Neutrophil (primary cell): ENCODE results near the gene TYROBP.
A peak's percentile ranks its signal among the peaks of the same experiment; 100 is the strongest.

Experiments used
- H3K27ac ChIP-seq: fragments of 200-600 bp; sonication (generic); 2 replicates; pipeline ENCODE4 v1.5.1; 2016; ENCODE audit warnings: mild to moderate bottlenecking, moderate library complexity
- H3K27me3 ChIP-seq: fragments of 200-600 bp; sonication (generic); 2 replicates; pipeline ENCODE4 v1.6.0; 2016; ENCODE audit warnings: mild to moderate bottlenecking
- H3K36me3 ChIP-seq: fragments of 200-600 bp; sonication (generic); 2 replicates; pipeline ENCODE4 v1.5.1; 2017
- H3K4me1 ChIP-seq, 2 experiments: fragments of 200-600 bp in 1 of 2; sonication (generic) in 1 of 2; 1 replicate in 1 of 2; 2 replicates in 1 of 2; pipeline versions ENCODE4 v1.5.1 to v1.6.1; 2013 to 2016; ENCODE audit warnings: low read depth in 1 of 2, low read length in 1 of 2, mild to moderate bottlenecking in 1 of 2, moderate library complexity in 1 of 2; ENCODE audit not compliant: control insufficient read depth in 1 of 2, insufficient read depth in 1 of 2
- H3K4me3 ChIP-seq, 2 experiments: fragments of 200-600 bp in 1 of 2; sonication (generic) in 1 of 2; 1 replicate in 1 of 2; 2 replicates in 1 of 2; pipeline ENCODE4 v1.5.1; 2013 to 2016; ENCODE audit warnings: low read depth in 1 of 2, low read length in 1 of 2, mild to moderate bottlenecking in 1 of 2, moderate library complexity in 1 of 2
- H3K9me3 ChIP-seq: fragments of 200-600 bp; sonication (generic); 2 replicates; pipeline ENCODE4 v1.5.1; 2016
- CTCF ChIP-seq: fragments of 200-600 bp; sonication (generic); IDR thresholded peaks from 2 replicates; pipeline ENCODE4 v1.5.1; 2016; ENCODE audit warnings: antibody characterized with exemption

TYROBP gene

GRCh38 chr19:35887197-35887596 is 20.9 kb downstream of the TYROBP start:
- no peak overlapping the region for H3K4me3 ChIP-seq
- no peak for TF ChIP-seq CTCF
- H3K36me3 ChIP-seq, result peaks cover 65% of the 10 kb centered on the region
- H3K27me3 ChIP-seq, result no peaks in the 10 kb centered on the region
- H3K27ac ChIP-seq, result peak overlapping the region; percentile 61
- H3K9me3 ChIP-seq, result peaks cover 7% of the 10 kb centered on the region
- peaks cover 3 to 4% of the 10 kb centered on the region in 2 experiments for H3K4me1 ChIP-seq

- H3K4me3 ChIP-seq, result no peak overlapping the region
- peaks cover 7% of the 10 kb centered on the region for H3K9me3 ChIP-seq
- H3K27ac ChIP-seq, result peak overlapping the region; percentile 58
- peaks cover 5% of the 10 kb centered on the region in 2 experiments for H3K4me1 ChIP-seq
- peaks cover 4% of the 10 kb centered on the region for H3K27me3 ChIP-seq
- no peak for TF ChIP-seq CTCF
- peaks cover 53% of the 10 kb centered on the region for H3K36me3 ChIP-seq
These were observed 22.2 kb downstream of the TYROBP start for GRCh38 chr19:35885904-35886303.

GRCh38 chr19:35885225-35885738 is 22.8 kb downstream of the TYROBP start:
- Histone ChIP-seq H3K27ac (peak overlapping the region; percentile 58), H3K9me3 (peaks cover 7% of the 10 kb centered on the region), H3K4me1 (peaks cover 5% of the 10 kb centered on the region in 2 experiments), H3K4me3 (no peak overlapping the region), H3K36me3 (peaks cover 47% of the 10 kb centered on the region), H3K27me3 (peaks cover 7% of the 10 kb centered on the region)
- TF ChIP-seq CTCF, result no peak

GRCh38 chr19:35883882-35884281 is 24.2 kb downstream of the TYROBP start:
- Histone ChIP-seq H3K36me3 (peaks cover 33% of the 10 kb centered on the region), H3K4me3 (no peak overlapping the region), H3K9me3 (peaks cover 7% of the 10 kb centered on the region), H3K4me1 (peaks cover 5% of the 10 kb centered on the region in 2 experiments), H3K27ac (no peak overlapping the region), H3K27me3 (peaks cover 21% of the 10 kb centered on the region)
- TF ChIP-seq CTCF, result no peak

GRCh38 chr19:35882114-35882832 is 25.8 kb downstream of the TYROBP start:
- peak; percentile 69 for TF ChIP-seq CTCF
- H3K9me3 ChIP-seq, result no peaks in the 10 kb centered on the region
- peaks cover 37% of the 10 kb centered on the region for H3K27me3 ChIP-seq
- H3K36me3 ChIP-seq, result peaks cover 17% of the 10 kb centered on the region
- H3K4me3 ChIP-seq, result no peak overlapping the region
- H3K27ac ChIP-seq, result peak overlapping the region; percentile 36
- peaks cover 5% of the 10 kb centered on the region in 2 experiments for H3K4me1 ChIP-seq
